NCI-H1694 treated with DMSO at 0.1 percent for 48 hours (cell line): ENCODE results near the gene CNOT1.

Experiments used
- DNase-seq: peaks from one replicate; lab custom pipeline; 2025; lab: John Stamatoyannopoulos, UW

CNOT1 gene

GRCh38 chr16:58516768-58517107 lies 112.9 kb downstream of the CNOT1 start:
- DNase-seq: no peak

GRCh38 chr16:58515871-58516767 lies 113.5 kb downstream of the CNOT1 start:
- DNase-seq: no peak

GRCh38 chr16:58515125-58515870 lies 114.3 kb downstream of the CNOT1 start, which contains the start of gene SETD6:
Gene SETD6, plus strand, starts transcription at chr16:58515517. Its CDS starts 21 bp downstream, at chr16:58515538.
- peak; percentile 52 for DNase-seq

GRCh38 chr16:58513874-58514273 lies 115.8 kb downstream of the CNOT1 start:
- no peak for DNase-seq

GRCh38 chr16:58511933-58512815 lies 117.5 kb downstream of the CNOT1 start:
- peak; percentile 45 for DNase-seq

- no peak for DNase-seq
Measured at GRCh38 chr16:58510776-58511628, 118.6 kb downstream of the CNOT1 start.

GRCh38 chr16:58510097-58510775 lies 119.4 kb downstream of the CNOT1 start:
- DNase-seq: no peak

GRCh38 chr16:58509256-58510096 lies 120.2 kb downstream of the CNOT1 start:
- no peak for DNase-seq

- DNase-seq: no peak
Measured at GRCh38 chr16:58508671-58509251, 120.9 kb downstream of the CNOT1 start.

GRCh38 chr16:58507963-58508670 lies 121.5 kb downstream of the CNOT1 start:
- no peak for DNase-seq

GRCh38 chr16:58507195-58507962 lies 122.2 kb downstream of the CNOT1 start:
- no peak for DNase-seq

GRCh38 chr16:58506241-58507194 lies 123.1 kb downstream of the CNOT1 start:
- DNase-seq: no peak

- no peak for DNase-seq
Measured at GRCh38 chr16:58503863-58504688, 125.5 kb downstream of the CNOT1 start.

GRCh38 chr16:58503166-58503862 lies 126.3 kb downstream of the CNOT1 start:
- DNase-seq: no peak
